SHP77 (cell line): Measurements from ENCODE around the gene KCNIP1.

Source experiments
- DNase-seq, 2 experiments: peaks; one replicate each; lab custom pipeline; 2025; lab: John Stamatoyannopoulos, UW

KCNIP1 gene

GRCh38 chr5:170508660-170509347 is 5.0 kb downstream of the KCNIP1 start:
- no peak for DNase-seq

GRCh38 chr5:170509348-170509660 is 5.5 kb downstream of the KCNIP1 start:
- no peak for DNase-seq

- no peak for DNase-seq
Observed at GRCh38 chr5:170510126-170510525, 6.3 kb downstream of the KCNIP1 start.

GRCh38 chr5:170510559-170510958 is 6.7 kb downstream of the KCNIP1 start:
- DNase-seq: no peak

- no peak for DNase-seq
Observed at GRCh38 chr5:170511551-170512258, 7.9 kb downstream of the KCNIP1 start.

- no peak for DNase-seq
Observed at GRCh38 chr5:170513856-170514525, 10.2 kb downstream of the KCNIP1 start.

GRCh38 chr5:170517411-170517810 is 13.6 kb downstream of the KCNIP1 start:
- DNase-seq: no peak

GRCh38 chr5:170518277-170518676 is 14.5 kb downstream of the KCNIP1 start:
- DNase-seq: no peak

GRCh38 chr5:170519549-170519948 is 15.7 kb downstream of the KCNIP1 start:
- DNase-seq: no peak

- DNase-seq: no peak
Observed at GRCh38 chr5:170520372-170520771, 16.6 kb downstream of the KCNIP1 start.

- DNase-seq: no peak
Observed at GRCh38 chr5:170522211-170523141, 18.7 kb downstream of the KCNIP1 start.

- DNase-seq: no peak
Observed at GRCh38 chr5:170523142-170523551, 19.3 kb downstream of the KCNIP1 start.

GRCh38 chr5:170523830-170524229 is 20.0 kb downstream of the KCNIP1 start:
- DNase-seq: no peak

- no peak for DNase-seq
Observed at GRCh38 chr5:170524576-170524975, 20.8 kb downstream of the KCNIP1 start.

- no peak for DNase-seq
Observed at GRCh38 chr5:170525470-170526211, 21.8 kb downstream of the KCNIP1 start.

GRCh38 chr5:170527991-170528390 is 24.2 kb downstream of the KCNIP1 start:
- DNase-seq: no peak

GRCh38 chr5:170528976-170529375 is 25.2 kb downstream of the KCNIP1 start:
- no peak for DNase-seq

- DNase-seq: no peak
Observed at GRCh38 chr5:170532935-170533334, 29.1 kb downstream of the KCNIP1 start.

GRCh38 chr5:170533383-170533782 is 29.6 kb downstream of the KCNIP1 start:
- DNase-seq: no peak

- no peak for DNase-seq
Observed at GRCh38 chr5:170534177-170534576, 30.4 kb downstream of the KCNIP1 start.

GRCh38 chr5:170534941-170535340 is 31.1 kb downstream of the KCNIP1 start:
- no peak for DNase-seq
